ENCODE measurements around the gene GDPD5. TPM values are rescaled to one million over a fixed set of nuclear protein-coding genes. Genes with fewer than 3 reads are reported as not detected.

The GDPD5 gene
- total RNA-seq, 1 donor from 2014 or later = 9.8 TPM

DNA sequence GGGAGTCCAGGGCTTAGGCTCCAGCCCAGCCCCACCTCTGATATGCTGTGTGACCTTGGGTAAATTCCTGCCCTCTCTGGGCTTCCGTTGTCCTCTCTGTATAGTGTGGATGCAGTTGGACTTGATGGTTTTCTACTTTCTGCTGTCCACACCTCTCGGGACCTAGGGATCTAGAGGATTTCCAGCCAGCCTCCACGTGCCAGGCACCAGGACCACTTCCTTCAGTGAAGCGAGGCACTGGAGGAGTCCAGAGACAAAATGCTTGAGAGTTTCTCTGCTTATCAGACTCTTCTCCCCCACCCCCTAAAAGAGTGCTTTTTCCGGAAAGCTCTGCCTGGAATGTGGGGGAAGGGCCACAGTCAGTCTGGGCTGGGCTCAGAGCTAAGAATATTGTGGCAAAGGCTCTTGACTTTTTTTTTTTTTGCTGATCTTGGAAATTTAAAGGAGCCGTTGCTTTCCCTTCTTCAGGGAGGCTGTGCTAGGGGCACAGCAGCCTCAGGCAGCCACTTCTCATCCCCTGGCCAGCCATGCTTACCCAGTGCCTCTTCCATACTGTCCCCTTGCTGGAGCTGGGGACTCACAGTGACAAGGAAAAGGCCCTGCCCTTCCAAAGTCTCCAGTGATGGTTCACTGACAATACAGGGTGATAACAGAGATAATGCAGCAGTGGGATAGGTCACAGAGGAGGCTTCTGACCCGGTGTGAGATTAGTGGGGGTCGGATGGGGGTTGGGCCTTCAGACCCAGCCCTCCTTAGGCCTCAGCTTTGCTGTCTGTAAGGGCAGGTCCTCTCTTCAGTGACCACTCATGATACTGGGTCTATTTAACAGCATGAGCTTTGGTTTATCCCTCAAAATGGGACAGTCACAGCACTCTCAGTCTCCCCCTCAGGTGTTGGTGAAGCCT lies 33.5 kb upstream of the GDPD5 start:
- peak in 1 of 2 donors; percentile 34 for DNase-seq (ENCODE audit: low read depth in 2 of 2)

DNA sequence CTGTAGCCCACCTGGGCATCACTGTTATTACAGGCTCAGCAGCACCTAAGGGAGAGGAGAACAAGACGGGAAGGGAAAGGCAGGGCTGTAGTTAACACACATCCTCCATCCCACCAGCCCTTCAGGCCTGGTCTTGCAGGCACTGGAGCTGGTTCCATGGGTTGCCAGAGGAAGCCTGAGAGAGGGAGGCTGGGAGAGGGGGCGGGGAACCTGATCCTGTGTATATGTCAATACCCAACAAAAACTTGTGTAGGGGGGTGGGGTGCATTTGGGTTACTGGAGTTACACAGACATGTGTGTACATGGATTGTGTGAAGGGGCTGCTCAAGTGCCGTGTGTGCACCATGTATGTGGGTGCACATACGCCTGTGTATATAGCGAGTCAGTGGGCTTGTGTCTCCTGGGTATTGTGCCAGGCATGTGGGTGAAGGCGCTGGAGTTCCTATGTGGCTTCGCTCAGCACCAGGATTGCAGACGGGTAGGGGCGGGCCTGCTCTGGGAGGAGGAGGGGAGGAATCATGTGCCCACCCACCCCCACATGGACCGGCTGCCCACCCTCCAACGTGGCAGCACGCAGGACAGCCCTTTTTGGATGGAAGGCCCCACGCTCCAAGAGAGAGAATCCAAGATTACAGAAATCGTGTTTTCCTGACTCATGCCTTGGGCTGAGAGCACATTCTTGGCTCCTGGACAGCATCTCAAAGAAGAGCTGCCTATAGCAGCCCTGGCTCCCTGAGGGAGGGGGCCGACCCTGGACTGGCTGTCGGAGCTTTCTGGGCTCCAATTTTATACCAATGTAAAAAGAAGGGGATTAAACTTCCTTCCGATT lies 32.1 kb upstream of the GDPD5 start:
- peak in 1 of 2 donors; percentile 46 for DNase-seq (ENCODE audit: low read depth in 2 of 2)

DNA sequence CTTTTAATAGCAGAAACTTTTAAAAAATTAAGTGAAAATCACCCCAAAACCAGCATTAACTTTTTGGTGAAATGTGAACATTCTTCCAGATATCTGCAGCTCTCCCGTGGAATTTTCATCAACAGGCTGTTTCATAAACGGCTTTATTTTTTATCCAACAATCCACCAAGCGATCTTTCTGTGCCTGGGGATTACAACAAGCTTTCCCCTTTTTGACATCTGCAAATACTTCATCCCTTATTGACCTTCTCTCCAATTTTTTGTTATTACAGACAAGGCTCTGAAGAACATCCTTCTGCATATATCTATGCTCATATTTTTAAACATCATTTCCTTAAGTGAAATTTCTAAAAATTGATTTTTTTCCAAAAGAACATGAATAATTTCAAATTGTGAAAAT lies 30.5 kb upstream of the GDPD5 start:
- DNase-seq (ENCODE audit: low read depth in 2 of 2) = no peak

DNA sequence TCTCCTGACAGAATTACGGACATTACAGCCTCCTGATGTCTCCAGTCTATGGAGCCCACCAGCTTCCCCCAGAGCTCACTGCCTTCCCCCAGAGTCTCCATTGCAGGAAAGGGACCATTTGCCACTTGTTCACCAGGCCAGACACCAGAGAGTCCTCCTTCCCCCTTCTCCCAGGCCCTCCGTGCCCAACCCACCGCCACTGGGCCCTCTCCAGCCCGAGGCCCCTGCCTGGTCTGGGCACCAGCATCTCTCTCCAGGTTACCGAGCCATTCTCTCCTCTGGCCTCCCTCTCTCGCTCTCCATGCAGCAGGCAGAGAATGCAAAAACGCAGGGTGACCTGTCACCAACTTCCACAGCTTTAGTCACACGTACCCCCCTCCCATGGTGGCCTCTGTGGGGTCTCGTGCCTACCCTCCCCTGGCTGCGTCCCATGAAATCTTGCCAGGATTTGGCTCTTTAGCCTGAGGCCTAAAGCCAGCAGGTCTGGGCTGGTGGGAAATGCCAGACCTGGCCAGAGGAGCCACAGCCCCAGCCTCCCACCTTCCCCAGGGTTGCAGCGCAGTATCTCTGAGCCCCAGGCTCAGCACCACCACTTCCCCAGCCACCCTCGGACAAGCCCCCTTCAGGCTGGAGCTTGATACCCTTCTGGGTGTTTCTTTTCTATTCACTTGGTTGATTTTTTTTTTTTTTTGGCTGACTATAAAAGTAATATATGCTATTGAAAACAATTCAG lies 29.5 kb upstream of the GDPD5 start:
- DNase-seq (ENCODE audit: low read depth in 2 of 2) = no peak

DNA sequence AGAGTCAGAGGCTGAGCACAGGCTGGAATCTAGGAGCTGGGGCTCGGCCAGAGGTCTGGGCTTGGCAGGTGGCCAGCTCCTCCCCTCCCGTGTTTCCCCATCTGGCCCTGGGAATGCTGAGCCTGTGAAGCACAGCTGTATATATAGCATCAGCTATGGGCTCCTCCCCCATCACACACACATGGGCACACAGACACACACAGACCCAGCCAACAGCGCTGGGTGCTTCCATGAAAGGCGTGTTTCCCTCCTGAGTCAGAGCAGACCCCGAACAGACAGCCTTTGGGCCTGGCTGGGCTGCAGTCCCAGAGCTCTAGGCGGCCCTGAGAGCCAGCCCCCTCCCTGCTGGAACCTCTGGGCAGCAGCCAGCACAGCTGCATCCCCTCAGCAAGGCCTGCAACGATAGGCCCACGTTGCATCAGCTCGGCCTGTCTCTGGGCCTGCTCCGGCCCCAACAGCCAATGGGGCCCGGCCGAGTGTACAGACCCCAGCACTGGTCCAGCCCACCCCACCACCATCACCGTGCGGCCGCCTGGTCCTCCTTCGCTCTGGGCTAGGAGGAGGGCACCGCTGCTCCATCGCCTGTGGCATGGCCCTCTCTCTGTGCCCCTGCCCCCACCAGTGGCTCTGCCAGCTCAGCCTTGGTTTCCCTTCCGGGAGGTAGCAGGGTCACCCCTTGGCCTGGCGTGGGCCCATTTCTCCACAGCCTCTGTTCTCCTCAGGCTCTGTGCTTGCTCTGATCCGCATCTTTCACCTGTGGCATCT lies 28.7 kb upstream of the GDPD5 start:
- peak; percentile 99 for DNase-seq (ENCODE audit: low read depth in 2 of 2)

DNA sequence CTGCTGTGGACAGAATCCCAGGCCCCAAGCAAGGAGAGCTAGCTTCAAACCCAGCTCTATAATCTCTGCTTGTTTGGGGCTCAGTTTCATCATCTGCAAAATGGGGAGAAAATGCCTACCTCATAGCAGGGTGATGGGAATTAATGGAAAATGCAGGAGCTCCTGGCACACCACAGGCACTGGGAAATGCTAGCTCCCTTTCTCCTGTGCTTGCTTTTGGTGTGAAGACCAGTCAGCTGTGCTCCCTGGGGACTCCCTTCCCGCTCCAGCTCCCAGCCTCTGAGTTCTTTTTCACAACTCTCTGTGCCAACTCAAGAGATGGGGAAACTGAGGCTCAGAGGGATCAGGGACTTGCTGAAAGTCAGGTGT lies 28.1 kb upstream of the GDPD5 start:
- DNase-seq (ENCODE audit: low read depth in 2 of 2) = no peak

- no peak for DNase-seq (ENCODE audit: low read depth in 2 of 2)
These were observed 27.4 kb upstream of the GDPD5 start for GRCh38 chr11:75553182-75553581.

DNA sequence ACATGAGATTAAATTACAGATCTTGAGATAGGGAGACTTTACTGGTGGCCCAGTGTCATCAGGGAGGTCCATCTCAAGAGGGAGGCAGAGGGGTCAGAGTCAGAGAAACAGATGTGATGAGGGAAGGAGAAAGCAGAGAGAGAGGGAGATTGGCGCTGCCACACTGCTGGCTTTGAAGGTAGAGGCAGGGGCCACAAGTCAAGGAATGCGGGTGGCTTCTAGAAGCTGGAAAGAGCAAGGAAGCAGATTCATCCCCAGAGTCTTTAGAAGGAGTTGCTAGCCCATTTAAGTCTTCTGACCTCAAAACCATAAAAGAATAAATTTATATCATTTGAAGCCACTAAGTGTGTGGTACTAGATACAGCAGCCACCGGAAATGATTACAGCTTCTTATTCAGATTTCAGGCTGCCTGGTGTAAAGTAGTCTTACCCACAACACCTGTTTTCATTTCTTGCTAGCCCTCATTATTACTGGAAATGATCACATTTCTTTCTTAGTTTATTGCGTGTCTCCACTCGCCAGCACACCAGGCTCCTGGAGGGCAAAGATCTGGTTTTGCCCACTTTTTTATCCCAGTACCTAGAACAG lies 23.7 kb upstream of the GDPD5 start:
- no peak for DNase-seq (ENCODE audit: low read depth in 2 of 2)

DNA sequence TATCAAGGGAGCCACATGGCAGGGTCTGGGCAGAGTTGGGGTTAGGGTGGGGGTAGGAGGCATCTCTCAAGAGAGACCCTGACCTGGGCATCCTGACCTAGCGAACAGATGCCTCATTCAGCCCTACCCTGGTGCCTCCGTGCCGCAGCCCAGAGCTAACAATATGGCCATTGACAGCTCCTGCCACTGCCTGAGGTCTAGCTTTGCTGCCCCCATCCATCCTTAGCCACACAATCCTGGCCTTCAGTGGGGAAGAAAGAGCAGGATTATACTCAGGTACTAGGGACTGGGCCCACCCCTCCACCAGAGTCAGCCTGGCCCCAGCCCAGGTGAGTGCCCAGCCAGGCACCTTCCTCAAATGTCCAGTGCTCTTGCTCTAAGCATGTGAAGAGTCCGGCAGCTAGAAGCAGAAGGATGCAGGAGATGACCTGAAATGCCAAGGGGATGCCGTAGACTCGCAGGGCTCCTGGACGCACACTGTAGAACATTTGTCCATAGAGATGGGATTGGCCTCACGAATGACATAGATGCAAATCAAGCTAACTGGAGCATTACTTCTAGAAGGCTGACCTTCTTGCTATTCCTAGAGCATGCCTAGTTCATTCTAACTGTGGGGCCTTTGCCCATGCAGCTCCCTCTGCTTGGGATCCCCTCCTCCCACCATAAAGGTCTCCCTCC lies 23.0 kb upstream of the GDPD5 start:
- DNase-seq (ENCODE audit: low read depth in 2 of 2) = no peak

DNA sequence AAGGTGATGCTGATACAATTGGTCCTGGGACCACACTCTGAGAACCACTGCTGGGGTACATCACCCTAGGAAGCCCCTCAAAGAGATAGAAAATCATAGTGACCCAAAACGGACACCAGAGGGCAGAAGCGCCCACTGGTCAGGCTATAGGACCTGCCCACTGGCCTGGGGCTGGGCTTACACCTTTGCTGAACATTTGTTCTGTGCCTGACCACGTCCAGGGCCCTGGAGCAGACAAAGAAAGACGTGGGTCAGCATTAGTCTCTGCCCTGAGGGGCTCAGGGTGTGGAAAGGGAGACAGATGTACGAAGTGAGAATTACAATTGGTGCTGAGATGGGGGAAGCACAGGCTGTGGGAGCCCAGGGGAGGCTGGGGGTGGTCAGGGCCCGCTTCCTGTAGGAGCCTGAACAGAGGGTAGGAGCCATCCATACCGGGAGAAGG lies 21.9 kb upstream of the GDPD5 start:
- DNase-seq (ENCODE audit: low read depth in 2 of 2) = peak; percentile 61 to 76

GRCh38 chr11:75547177-75547576 lies 21.4 kb upstream of the GDPD5 start:
- no peak for DNase-seq (ENCODE audit: low read depth in 2 of 2)

DNA sequence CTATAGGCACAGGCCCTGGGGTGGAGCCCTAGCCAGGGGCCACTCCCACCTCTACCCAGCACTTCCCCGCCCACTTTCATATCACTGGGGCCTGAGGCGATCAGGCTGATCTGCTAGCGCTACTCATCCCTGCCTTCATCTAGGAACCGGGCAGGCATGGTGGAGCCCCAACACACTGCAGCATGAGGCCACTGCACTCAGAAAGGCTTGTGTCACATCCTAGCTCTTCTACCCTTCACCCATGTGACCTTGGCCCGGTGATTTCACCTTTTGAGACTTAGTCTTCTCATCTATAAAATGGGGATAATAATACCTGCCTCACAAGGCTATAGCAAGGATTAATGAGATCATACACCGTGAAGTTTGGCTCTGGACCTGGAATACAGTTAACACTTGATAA lies 18.1 kb upstream of the GDPD5 start:
- no peak for DNase-seq (ENCODE audit: low read depth in 2 of 2)

DNA sequence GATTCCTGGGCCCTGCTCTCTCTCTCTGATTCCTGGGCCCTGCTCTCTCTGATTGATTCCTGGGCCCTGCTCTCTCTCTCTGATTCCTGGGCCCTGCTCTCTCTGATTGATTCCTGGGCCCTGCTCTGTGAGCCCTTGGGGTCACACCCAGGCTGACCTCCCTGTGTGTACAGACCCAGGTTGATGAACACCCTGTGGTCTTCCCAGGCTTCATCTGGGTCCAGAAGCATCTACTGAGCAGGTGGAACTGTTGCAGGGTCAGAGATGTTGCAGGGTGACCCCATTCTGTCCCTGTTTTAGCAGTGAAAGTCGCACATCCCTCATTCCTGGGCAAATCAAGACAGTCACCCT lies 16.3 kb upstream of the GDPD5 start:
- DNase-seq (ENCODE audit: low read depth in 2 of 2) = no peak

- no peak for DNase-seq (ENCODE audit: low read depth in 2 of 2)
These were observed 15.7 kb upstream of the GDPD5 start for GRCh38 chr11:75541193-75542087.

- DNase-seq (ENCODE audit: low read depth in 2 of 2) = no peak
These were observed 14.0 kb upstream of the GDPD5 start for GRCh38 chr11:75539459-75540334.

- no peak for DNase-seq (ENCODE audit: low read depth in 2 of 2)
These were observed 12.6 kb upstream of the GDPD5 start for GRCh38 chr11:75538150-75538942.

DNA sequence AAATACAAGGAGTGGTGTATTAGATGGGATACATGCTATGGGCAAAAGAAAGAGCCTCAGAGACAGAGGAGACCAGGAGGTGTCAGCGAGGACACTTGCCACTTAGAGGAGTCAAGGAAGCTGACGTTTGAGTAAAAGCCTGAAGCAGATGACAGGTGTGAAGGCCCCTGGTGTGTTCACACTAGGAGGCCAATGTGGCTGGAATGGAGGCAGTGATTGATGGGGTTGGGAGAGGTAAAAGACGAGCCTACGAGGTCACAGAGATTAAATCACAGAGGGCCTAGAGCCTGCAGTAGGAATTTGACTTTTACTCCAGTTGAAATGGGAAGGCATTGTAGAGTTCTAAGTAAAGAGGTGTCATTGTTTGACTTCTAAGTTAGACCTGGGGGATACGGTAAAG lies 12.0 kb upstream of the GDPD5 start:
- DNase-seq (ENCODE audit: low read depth in 2 of 2) = no peak
